ENCODE measurements around the gene PCDH8.
"Not testable (repeated sequence)": the region's sequence is repeated elsewhere in the genome, so short reads cannot be mapped to it uniquely, and the experiment has no call there.

PCDH8 gene

DNA sequence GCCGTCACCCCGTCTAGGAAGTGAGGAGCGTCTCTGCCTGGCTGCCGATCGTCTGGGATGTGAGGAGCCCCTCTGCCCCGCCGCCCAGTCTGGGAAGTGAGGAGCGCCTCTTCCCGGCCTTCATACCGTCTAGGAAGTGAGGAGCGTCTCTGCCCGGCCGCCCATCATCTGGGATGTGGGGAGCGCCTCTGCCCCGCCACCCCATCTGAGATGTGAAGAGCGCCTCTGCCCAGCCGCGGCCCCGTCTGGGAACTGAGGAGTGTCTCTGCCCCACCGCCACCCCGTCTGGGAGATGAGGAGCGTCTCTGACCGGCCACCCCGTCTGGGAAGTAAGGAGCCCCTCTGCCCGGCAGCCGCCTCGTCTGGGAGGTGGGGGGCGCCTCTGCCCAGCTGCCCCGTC is 30.6 kb downstream of the PCDH8 start:
- not testable (repeated sequence) for H3K36me3 ChIP-seq (ENCODE audit: control insufficient read depth, insufficient read depth, low read length); H3K4me1 ChIP-seq (ENCODE audit: control insufficient read depth, insufficient read depth, low read length); H3K9me3 ChIP-seq (ENCODE audit: control insufficient read depth, low read length); H3K27me3 ChIP-seq (ENCODE audit: control insufficient read depth, insufficient read depth, low read length, poor library complexity, severe bottlenecking); H3K4me3 ChIP-seq (ENCODE audit: insufficient read depth, low read depth, low read length); H3K27ac ChIP-seq (ENCODE audit: insufficient read depth, low read depth, low read length, poor library complexity, severe bottlenecking)
- 94 to 95% methylated on average over 27 to 29 of the region's 29 CpGs for WGBS, 2 experiments

DNA sequence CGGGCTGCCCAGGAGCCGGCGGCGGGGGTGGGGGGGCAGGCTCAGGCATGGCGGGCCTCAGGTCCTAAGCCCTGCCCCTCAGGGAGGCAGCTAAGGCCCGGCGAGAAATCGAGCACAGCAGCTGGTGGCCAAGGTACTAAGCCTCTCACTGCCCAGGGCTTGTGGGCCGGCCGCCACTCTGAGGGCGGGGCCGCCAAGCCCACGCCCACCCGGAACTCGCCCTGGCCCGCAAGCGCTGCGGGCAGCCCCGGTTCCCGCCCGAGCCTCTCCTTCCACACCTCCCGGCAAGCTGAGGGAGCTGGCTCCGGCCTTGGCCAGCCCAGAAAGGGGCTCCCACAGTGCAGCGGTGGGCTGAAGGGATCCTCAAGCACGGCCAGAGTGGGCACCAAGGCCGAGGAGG is 33.1 kb downstream of the PCDH8 start:
- Histone ChIP-seq H3K27ac (ENCODE audit: insufficient read depth, low read depth, low read length, poor library complexity, severe bottlenecking) (no peak overlapping the region), H3K4me3 (ENCODE audit: insufficient read depth, low read depth, low read length) (no peak overlapping the region), H3K4me1 (ENCODE audit: control insufficient read depth, insufficient read depth, low read length) (no peaks in the 10 kb centered on the region), H3K9me3 (ENCODE audit: control insufficient read depth, low read length) (no peaks in the 10 kb centered on the region), H3K27me3 (ENCODE audit: control insufficient read depth, insufficient read depth, low read length, poor library complexity, severe bottlenecking) (no peaks in the 10 kb centered on the region), H3K36me3 (ENCODE audit: control insufficient read depth, insufficient read depth, low read length) (no peaks in the 10 kb centered on the region)
- WGBS, 2 experiments, result 95 to 96% methylated on average over 26 of the region's 26 CpGs

DNA sequence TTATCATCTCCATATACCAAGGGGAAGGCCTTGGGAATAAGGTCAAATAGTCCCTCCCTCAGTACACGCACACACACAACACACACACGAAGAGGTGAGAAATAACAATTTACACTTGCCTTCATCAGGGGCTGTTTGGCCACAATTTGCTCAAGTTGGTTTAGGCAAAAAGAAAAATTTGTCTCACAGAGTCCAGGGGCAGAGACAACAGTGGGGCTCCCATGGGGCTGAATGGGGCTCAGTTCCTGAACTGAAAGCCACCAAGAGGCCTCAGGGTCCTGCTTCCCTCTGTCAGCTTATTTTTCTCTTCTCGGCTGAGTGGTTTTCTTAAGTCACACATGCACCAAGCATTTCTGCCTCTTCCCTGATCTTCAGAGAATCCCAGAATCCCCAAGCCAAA is 35.5 kb downstream of the PCDH8 start:
- Histone ChIP-seq H3K27me3 (ENCODE audit: control insufficient read depth, insufficient read depth, low read length, poor library complexity, severe bottlenecking) (no peaks in the 10 kb centered on the region), H3K4me3 (ENCODE audit: insufficient read depth, low read depth, low read length) (no peak overlapping the region), H3K27ac (ENCODE audit: insufficient read depth, low read depth, low read length, poor library complexity, severe bottlenecking) (no peak overlapping the region), H3K9me3 (ENCODE audit: control insufficient read depth, low read length) (no peaks in the 10 kb centered on the region), H3K36me3 (ENCODE audit: control insufficient read depth, insufficient read depth, low read length) (no peaks in the 10 kb centered on the region), H3K4me1 (ENCODE audit: control insufficient read depth, insufficient read depth, low read length) (no peaks in the 10 kb centered on the region)
- WGBS, 2 experiments, result 95 to 98% methylated on average over 3 of the region's 3 CpGs

DNA sequence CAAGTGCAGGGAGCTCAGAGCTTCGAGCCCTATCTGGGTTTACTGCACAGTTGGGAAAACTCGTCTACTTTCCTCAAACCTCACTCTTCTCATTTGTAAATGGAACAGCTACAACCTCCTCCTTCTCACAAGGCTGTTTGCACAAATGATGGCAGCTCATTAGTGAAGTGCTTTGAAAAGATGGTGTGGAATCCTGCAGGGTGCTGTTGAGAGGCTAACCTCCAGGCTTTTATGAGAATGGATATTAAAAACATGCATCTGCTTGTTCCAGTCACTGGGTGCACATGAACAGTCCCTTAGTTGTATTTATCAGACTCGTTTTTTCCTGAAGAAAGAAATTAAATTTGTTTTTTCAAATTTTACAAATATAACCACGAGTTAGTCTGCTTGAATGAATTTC is 36.6 kb downstream of the PCDH8 start:
- no peaks in the 10 kb centered on the region for H3K4me1 ChIP-seq (ENCODE audit: control insufficient read depth, insufficient read depth, low read length)
- H3K4me3 ChIP-seq (ENCODE audit: insufficient read depth, low read depth, low read length), result no peak overlapping the region
- H3K9me3 ChIP-seq (ENCODE audit: control insufficient read depth, low read length), result no peaks in the 10 kb centered on the region
- no peaks in the 10 kb centered on the region for H3K27me3 ChIP-seq (ENCODE audit: control insufficient read depth, insufficient read depth, low read length, poor library complexity, severe bottlenecking)
- H3K36me3 ChIP-seq (ENCODE audit: control insufficient read depth, insufficient read depth, low read length), result no peaks in the 10 kb centered on the region
- 88% methylated on average over 3 to 4 of the region's 4 CpGs for WGBS, 2 experiments
- H3K27ac ChIP-seq (ENCODE audit: insufficient read depth, low read depth, low read length, poor library complexity, severe bottlenecking), result no peak overlapping the region

DNA sequence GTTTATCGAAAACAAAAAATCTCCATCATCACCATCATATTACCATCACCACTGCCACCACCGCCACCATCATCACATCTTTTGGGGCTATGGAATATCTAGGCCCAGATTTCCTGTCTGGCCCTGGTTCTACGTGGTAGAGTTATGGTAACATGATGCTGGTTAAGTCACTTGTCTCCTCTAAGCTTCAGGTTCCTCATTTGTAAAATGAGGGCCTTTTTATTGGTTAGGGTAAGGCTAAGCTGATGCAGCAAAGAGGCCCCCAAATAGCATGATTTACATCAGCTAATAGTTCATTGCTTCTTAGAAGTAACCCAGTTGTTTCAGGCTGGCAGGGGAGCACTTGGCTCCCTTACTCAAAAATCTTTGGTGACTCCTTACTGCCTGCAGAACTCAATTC is 37.9 kb downstream of the PCDH8 start:
- Histone ChIP-seq H3K9me3 (ENCODE audit: control insufficient read depth, low read length) (no peaks in the 10 kb centered on the region), H3K4me1 (ENCODE audit: control insufficient read depth, insufficient read depth, low read length) (no peaks in the 10 kb centered on the region), H3K27me3 (ENCODE audit: control insufficient read depth, insufficient read depth, low read length, poor library complexity, severe bottlenecking) (no peaks in the 10 kb centered on the region), H3K36me3 (ENCODE audit: control insufficient read depth, insufficient read depth, low read length) (no peaks in the 10 kb centered on the region), H3K4me3 (ENCODE audit: insufficient read depth, low read depth, low read length) (no peak overlapping the region), H3K27ac (ENCODE audit: insufficient read depth, low read depth, low read length, poor library complexity, severe bottlenecking) (no peak overlapping the region)
- 88 to 93% methylated on average over 3 of the region's 3 CpGs for WGBS, 2 experiments

DNA sequence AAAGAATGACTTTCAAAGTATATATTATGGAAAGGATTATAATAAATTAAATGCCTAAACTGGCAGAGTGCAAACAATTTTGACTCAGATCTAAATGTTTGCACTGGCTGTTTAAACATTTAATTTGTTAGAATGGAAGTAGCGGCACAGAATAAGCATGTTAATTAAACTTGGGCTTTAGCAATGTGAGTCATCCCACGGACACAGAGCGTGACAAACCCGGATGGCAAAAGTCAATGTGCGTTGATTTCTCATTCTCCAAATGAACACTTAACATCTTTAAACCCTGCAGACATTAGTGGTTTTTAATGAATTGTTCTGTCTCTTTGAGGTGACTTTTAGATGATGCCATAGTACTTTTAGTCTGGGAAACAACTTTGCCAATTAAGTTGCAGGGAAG is 38.4 kb downstream of the PCDH8 start:
- Histone ChIP-seq H3K4me3 (ENCODE audit: insufficient read depth, low read depth, low read length) (no peak overlapping the region), H3K9me3 (ENCODE audit: control insufficient read depth, low read length) (no peaks in the 10 kb centered on the region), H3K27ac (ENCODE audit: insufficient read depth, low read depth, low read length, poor library complexity, severe bottlenecking) (no peak overlapping the region), H3K36me3 (ENCODE audit: control insufficient read depth, insufficient read depth, low read length) (no peaks in the 10 kb centered on the region), H3K27me3 (ENCODE audit: control insufficient read depth, insufficient read depth, low read length, poor library complexity, severe bottlenecking) (no peaks in the 10 kb centered on the region), H3K4me1 (ENCODE audit: control insufficient read depth, insufficient read depth, low read length) (no peaks in the 10 kb centered on the region)
- 91 to 94% methylated on average over 5 of the region's 5 CpGs for WGBS, 2 experiments

DNA sequence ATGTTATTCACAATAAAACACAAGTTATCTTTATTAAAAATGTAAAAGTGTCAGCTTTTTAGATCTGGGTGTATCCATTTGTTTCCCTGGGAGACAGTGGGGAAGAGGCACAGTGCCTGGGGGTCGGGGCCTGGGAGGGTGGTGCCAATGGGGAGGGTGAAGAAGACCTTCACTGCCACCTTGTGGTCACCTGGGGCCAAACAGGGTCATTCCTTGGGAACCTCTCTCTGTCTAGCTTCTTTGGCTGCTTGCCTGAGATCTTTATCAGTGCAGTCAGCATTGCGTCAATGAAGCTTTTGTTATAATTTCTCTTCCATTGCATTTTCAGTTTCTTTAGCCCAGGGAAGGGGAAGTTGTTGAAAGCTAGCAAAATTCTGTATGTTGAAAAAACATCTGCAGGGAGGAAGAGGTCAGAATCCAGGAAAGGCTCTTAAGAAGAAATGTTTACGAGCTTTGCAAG is 39.1 kb downstream of the PCDH8 start:
- no peaks in the 10 kb centered on the region for H3K9me3 ChIP-seq (ENCODE audit: control insufficient read depth, low read length)
- H3K27me3 ChIP-seq (ENCODE audit: control insufficient read depth, insufficient read depth, low read length, poor library complexity, severe bottlenecking), result no peaks in the 10 kb centered on the region
- no peaks in the 10 kb centered on the region for H3K36me3 ChIP-seq (ENCODE audit: control insufficient read depth, insufficient read depth, low read length)
- 54 to 55% methylated on average over 3 of the region's 3 CpGs for WGBS, 2 experiments
- H3K4me1 ChIP-seq (ENCODE audit: control insufficient read depth, insufficient read depth, low read length), result no peaks in the 10 kb centered on the region
- no peak overlapping the region for H3K4me3 ChIP-seq (ENCODE audit: insufficient read depth, low read depth, low read length)
- no peak overlapping the region for H3K27ac ChIP-seq (ENCODE audit: insufficient read depth, low read depth, low read length, poor library complexity, severe bottlenecking)

DNA sequence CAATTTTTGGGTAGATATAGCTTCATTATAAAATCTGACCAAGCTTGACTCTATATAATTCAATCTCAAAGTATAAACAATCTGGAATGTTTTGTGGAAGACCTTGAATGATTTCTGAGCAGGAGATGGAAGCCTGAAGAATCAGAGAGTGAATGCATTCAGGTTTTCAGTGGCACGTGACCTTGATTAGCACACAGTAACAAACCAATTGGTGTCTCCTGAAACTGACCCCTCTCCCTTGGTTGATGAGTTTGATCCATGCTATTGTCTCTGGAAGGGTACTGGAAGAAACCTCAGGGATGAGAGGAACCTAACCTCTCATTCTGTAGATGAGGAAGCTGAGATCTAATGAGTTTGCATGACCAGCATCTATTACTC is 39.6 kb downstream of the PCDH8 start:
- 90 to 92% methylated on average over 1 of the region's 1 CpG for WGBS, 2 experiments
- no peaks in the 10 kb centered on the region for H3K4me1 ChIP-seq (ENCODE audit: control insufficient read depth, insufficient read depth, low read length)
- H3K9me3 ChIP-seq (ENCODE audit: control insufficient read depth, low read length), result no peaks in the 10 kb centered on the region

DNA sequence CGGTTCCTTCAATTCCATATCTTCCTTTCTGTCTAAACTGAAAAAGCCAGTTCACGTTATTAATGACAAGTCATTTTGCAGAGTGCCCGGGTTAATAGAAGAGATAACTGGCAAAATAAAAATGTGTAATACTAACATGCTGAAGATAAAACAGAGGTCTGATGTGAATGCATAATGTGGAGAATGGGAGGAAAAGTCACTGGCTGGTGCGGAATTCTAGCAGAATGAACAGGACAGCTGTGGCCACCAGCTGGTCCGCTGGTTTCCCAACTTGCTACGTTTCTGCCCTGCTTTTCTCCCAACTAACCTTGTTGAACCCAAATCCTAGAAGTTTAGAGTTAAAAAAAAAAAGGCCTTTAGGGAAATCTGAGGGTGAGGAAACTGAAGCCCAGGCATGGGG is 42.4 kb downstream of the PCDH8 start:
- Histone ChIP-seq H3K36me3 (ENCODE audit: control insufficient read depth, insufficient read depth, low read length) (no peaks in the 10 kb centered on the region), H3K4me1 (ENCODE audit: control insufficient read depth, insufficient read depth, low read length) (no peaks in the 10 kb centered on the region), H3K9me3 (ENCODE audit: control insufficient read depth, low read length) (no peaks in the 10 kb centered on the region), H3K27me3 (ENCODE audit: control insufficient read depth, insufficient read depth, low read length, poor library complexity, severe bottlenecking) (no peaks in the 10 kb centered on the region), H3K4me3 (ENCODE audit: insufficient read depth, low read depth, low read length) (no peak overlapping the region), H3K27ac (ENCODE audit: insufficient read depth, low read depth, low read length, poor library complexity, severe bottlenecking) (no peak overlapping the region)
- WGBS, 2 experiments, result 92 to 94% methylated on average over 6 of the region's 6 CpGs

More for the DNA sequence above, 39.6 kb downstream of the PCDH8 start:
- Histone ChIP-seq H3K27me3 (ENCODE audit: control insufficient read depth, insufficient read depth, low read length, poor library complexity, severe bottlenecking) (no peaks in the 10 kb centered on the region), H3K36me3 (ENCODE audit: control insufficient read depth, insufficient read depth, low read length) (no peaks in the 10 kb centered on the region), H3K27ac (ENCODE audit: insufficient read depth, low read depth, low read length, poor library complexity, severe bottlenecking) (no peak overlapping the region), H3K4me3 (ENCODE audit: insufficient read depth, low read depth, low read length) (no peak overlapping the region)

DNA sequence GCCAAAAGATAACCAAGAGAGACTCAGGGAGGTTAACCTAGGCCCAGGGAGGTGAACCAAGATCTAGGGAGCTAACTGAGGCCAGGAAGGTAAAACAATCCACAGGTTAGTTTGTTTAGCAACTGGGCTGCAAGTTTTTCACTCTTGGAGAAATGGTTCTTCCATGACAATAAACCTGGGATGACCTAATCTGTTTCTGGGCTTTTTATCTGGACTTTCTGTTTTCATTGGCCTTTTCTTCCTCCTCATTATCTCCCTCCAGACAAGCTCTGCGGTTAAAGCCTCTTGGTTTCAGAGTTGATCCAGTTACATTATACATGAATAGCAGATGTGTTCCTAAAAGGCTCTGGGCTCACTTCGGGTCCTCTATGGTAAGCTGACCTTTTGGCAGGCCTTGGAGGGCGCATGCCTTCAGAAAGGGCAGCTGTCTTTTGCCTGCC is 44.2 kb downstream of the PCDH8 start:
- Histone ChIP-seq H3K36me3 (ENCODE audit: control insufficient read depth, insufficient read depth, low read length) (no peaks in the 10 kb centered on the region), H3K4me1 (ENCODE audit: control insufficient read depth, insufficient read depth, low read length) (no peaks in the 10 kb centered on the region), H3K4me3 (ENCODE audit: insufficient read depth, low read depth, low read length) (no peak overlapping the region), H3K9me3 (ENCODE audit: control insufficient read depth, low read length) (no peaks in the 10 kb centered on the region), H3K27ac (ENCODE audit: insufficient read depth, low read depth, low read length, poor library complexity, severe bottlenecking) (no peak overlapping the region), H3K27me3 (ENCODE audit: control insufficient read depth, insufficient read depth, low read length, poor library complexity, severe bottlenecking) (no peaks in the 10 kb centered on the region)
- 85 to 91% methylated on average over 3 of the region's 3 CpGs for WGBS, 2 experiments

DNA sequence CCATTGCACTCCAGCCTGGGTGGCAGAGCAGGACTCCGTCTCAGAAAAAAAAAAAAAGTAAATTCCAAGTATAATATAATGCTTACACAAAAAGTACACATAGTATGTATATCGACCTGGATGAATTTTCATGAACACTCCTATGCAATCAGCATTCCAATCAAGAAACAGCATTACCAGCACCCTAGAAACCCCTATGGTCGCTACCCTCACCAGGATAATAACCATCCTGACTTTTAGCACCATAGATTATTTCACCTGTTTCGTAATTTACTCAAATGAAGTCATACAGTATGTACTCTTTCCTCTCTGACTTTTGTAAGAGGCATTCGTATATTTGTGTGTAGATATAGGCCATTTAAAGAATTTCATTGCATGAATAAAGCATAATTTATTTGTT is 47.6 kb downstream of the PCDH8 start:
- no peak overlapping the region for H3K4me3 ChIP-seq (ENCODE audit: insufficient read depth, low read depth, low read length)
- no peak overlapping the region for H3K27ac ChIP-seq (ENCODE audit: insufficient read depth, low read depth, low read length, poor library complexity, severe bottlenecking)
- no peaks in the 10 kb centered on the region for H3K9me3 ChIP-seq (ENCODE audit: control insufficient read depth, low read length)
- H3K36me3 ChIP-seq (ENCODE audit: control insufficient read depth, insufficient read depth, low read length), result no peaks in the 10 kb centered on the region
- no peaks in the 10 kb centered on the region for H3K27me3 ChIP-seq (ENCODE audit: control insufficient read depth, insufficient read depth, low read length, poor library complexity, severe bottlenecking)
- no peaks in the 10 kb centered on the region for H3K4me1 ChIP-seq (ENCODE audit: control insufficient read depth, insufficient read depth, low read length)
- WGBS, 2 experiments, result 93 to 95% methylated on average over 3 to 4 of the region's 5 CpGs
